Uterus (tissue), 4 donors: ENCODE measurements around the gene SBF2. TPM values are rescaled to one million over a fixed set of nuclear protein-coding genes. Genes with fewer than 3 reads are reported as not detected.

Experiments used
- DNase-seq, 2 donors: peaks; one replicate each; pipeline ENCODE4 v3.0.0-alpha.2; 2019 to 2020
- H3K27ac ChIP-seq, 2 donors: fragments of 200-600 bp; sonication (generic); 1 replicate in 1 of 2; 2 replicates in 1 of 2; pipeline ENCODE4 v1.5.1; 2016 to 2018
- H3K27me3 ChIP-seq, 2 donors: fragments of 200-600 bp; sonication (generic); one replicate each; pipeline ENCODE4 v1.5.1; 2018 to 2019; ENCODE audit warnings: control low read depth in 1 of 2
- H3K36me3 ChIP-seq, 2 donors: fragments of 200-600 bp; sonication (generic); one replicate each; pipeline ENCODE4 v1.5.1; 2019; ENCODE audit warnings: control low read depth in 1 of 2
- H3K4me1 ChIP-seq, 2 donors: fragments of 200-600 bp; sonication (generic); one replicate each; pipeline ENCODE4 v1.5.1; 2018 to 2019; ENCODE audit warnings: control low read depth in 1 of 2
- H3K4me3 ChIP-seq, 2 donors: fragments of 200-600 bp; sonication (generic); 1 replicate in 1 of 2; 2 replicates in 1 of 2; pipeline ENCODE4 v1.5.1; 2018 to 2019; ENCODE audit warnings: mild to moderate bottlenecking in 1 of 2
- H3K9me3 ChIP-seq, 2 donors: fragments of 200-600 bp; sonication (generic); one replicate each; pipeline ENCODE4 v1.5.1; 2019; ENCODE audit warnings: control low read depth in 1 of 2
- CTCF ChIP-seq, 4 experiments: fragments of 200-600 bp in 2 of 4; fragments of 450-650 bp in 2 of 4; sonication (generic) in 2 of 4; IDR thresholded peaks; one replicate each; pipeline ENCODE4 v1.5.1; 2016 to 2019; ENCODE audit warnings: antibody characterized with exemption in 4 of 4, mild to moderate bottlenecking in 2 of 4, moderate library complexity in 1 of 4
- POLR2A ChIP-seq, 2 donors: fragments of 450-650 bp; IDR thresholded peaks; one replicate each; pipeline ENCODE4 v1.6.1; 2016; ENCODE audit warnings: antibody characterized with exemption in 2 of 2, mild to moderate bottlenecking in 1 of 2, moderate library complexity in 1 of 2
- intact Hi-C: fragments of 100-400 bp; cut with DNase I; formaldehyde crosslinking; loops from one replicate; pipeline ENCODE4 v1.15.1; 2023; ENCODE audit warnings: low total_unique reads
- total RNA-seq, 4 donors: library from RNA; depleted of rRNA in 3 of 4; stranded (reverse); fragments of >200 nt in 3 of 4; gene quantifications; one replicate each; pipeline versions ENCODE4 v1.1.0 to v1.2.4, GENCODE V29; 2014 to 2023
- donor health status: DM: yes; HTN: yes; CAD: no.

SBF2 gene
- total RNA-seq, 4 donors from 2014 or later, result 45.0 to 202 (median 98.0) TPM

GRCh38 chr11:9858822-9859221, 435.2 kb downstream of the SBF2 start:
- Histone ChIP-seq H3K27ac (no peak overlapping the region), H3K4me1 (no peaks in the 10 kb centered on the region), H3K4me3 (no peak overlapping the region), H3K36me3 (no peaks in the 10 kb centered on the region), H3K27me3 (no peaks in the 10 kb centered on the region), H3K9me3 (no peaks in the 10 kb centered on the region)
- TF ChIP-seq CTCF (IDR thresholded peaks at IDR 0.05), result no peak
- TF ChIP-seq POLR2A (IDR thresholded peaks at IDR 0.05), result no peak
- no peak for DNase-seq
- intact Hi-C loops, result no loop called here

DNA sequence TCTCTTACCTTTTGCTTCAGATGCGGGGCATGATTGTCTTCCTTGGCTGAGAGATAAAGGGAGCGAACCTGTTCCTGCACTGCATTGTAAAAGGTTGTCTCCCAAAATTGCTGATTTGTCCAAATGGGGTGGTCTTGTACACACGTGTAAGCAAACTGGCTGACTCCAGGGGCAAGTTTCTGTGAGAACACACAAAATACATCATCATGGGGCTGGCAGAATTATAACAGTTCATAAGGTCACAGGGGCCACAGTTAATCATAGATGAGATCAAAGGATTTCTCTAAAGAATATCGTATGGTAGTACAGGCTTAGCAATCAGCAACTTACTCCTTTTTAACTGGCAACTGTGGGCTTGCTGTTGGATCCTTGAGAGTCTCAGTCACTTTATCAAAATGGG, 435.8 kb downstream of the SBF2 start:
- Histone ChIP-seq H3K4me3 (no peak overlapping the region), H3K27ac (no peak overlapping the region), H3K4me1 (no peaks in the 10 kb centered on the region), H3K9me3 (no peaks in the 10 kb centered on the region), H3K36me3 (no peaks in the 10 kb centered on the region), H3K27me3 (no peaks in the 10 kb centered on the region)
- no peak for DNase-seq
- TF ChIP-seq CTCF (IDR thresholded peaks at IDR 0.05) (no peak), POLR2A (IDR thresholded peaks at IDR 0.05) (no peak)
- intact Hi-C loops, result no loop called here

- H3K27me3 ChIP-seq, result no peaks in the 10 kb centered on the region
- no peak overlapping the region for H3K4me3 ChIP-seq
- no peaks in the 10 kb centered on the region for H3K9me3 ChIP-seq
- no peak for DNase-seq
- H3K27ac ChIP-seq, result no peak overlapping the region
- TF ChIP-seq POLR2A (IDR thresholded peaks at IDR 0.05), result no peak
- TF ChIP-seq CTCF (IDR thresholded peaks at IDR 0.05), result no peak
- no peaks in the 10 kb centered on the region for H3K4me1 ChIP-seq
- intact Hi-C loops, result no loop called here
- no peaks in the 10 kb centered on the region for H3K36me3 ChIP-seq
These were observed 438.3 kb downstream of the SBF2 start for GRCh38 chr11:9855579-9856287.

DNA sequence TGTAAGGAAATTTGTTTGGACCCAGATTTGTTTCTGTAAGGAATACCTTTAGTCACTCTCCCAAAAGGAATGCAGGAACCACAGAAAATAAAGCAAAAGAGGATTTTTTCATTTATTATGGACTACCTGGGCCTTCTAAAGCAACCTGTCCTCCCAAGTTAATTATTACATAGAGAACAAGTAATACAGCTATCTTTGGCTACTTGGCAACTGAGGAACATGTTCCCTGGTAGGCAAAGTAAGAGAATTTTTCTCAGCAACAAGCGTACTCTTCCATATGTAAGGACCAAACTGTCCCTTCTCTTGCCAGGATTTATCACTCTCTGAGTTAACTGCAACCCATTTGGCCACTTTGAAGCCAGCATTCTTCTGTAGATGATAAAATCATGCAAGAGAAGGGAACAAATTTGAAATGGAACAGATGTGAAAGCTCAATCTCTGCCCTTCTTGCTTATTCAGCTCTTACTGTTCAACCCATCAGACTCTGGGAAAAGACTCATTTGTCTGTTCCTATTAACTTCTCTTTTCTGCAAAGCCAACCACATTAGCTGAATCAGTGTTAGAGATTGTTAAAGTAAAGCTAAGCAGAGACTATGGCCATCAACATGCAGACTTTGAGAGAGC, 440.0 kb downstream of the SBF2 start:
- TF ChIP-seq CTCF (IDR thresholded peaks at IDR 0.05) (no peak), POLR2A (IDR thresholded peaks at IDR 0.05) (no peak)
- H3K27me3 ChIP-seq, result no peaks in the 10 kb centered on the region
- no peaks in the 10 kb centered on the region for H3K9me3 ChIP-seq
- no peak overlapping the region for H3K27ac ChIP-seq
- no peak for DNase-seq
- no peaks in the 10 kb centered on the region for H3K4me1 ChIP-seq
- intact Hi-C loops, result no loop called here
- H3K36me3 ChIP-seq, result no peaks in the 10 kb centered on the region
- no peak overlapping the region for H3K4me3 ChIP-seq

DNA sequence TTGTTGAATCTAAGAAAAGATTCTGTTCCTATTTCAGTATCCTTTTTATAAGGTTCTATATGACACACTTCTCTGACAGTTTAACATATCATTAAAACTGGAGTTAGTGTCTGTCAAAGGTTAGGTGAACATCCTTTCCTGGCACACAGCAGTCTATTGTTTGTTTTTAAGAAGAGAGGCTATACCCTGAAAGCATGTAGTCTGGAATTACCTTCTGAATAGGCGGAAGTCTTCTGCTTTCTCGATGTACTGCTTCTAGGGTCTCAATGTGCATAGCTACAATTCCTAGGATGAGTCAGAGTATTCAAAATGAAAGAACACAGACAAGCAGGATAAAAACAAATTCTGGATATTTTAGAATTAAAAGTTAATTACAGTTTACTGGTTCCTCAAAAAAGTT, 441.6 kb downstream of the SBF2 start:
- DNase-seq, result no peak
- no peaks in the 10 kb centered on the region for H3K36me3 ChIP-seq
- TF ChIP-seq CTCF (IDR thresholded peaks at IDR 0.05), result no peak
- TF ChIP-seq POLR2A (IDR thresholded peaks at IDR 0.05), result no peak

More for the DNA sequence above, 441.6 kb downstream of the SBF2 start:
- no peak overlapping the region for H3K27ac ChIP-seq
- H3K9me3 ChIP-seq, result no peaks in the 10 kb centered on the region
- intact Hi-C loops, result no loop called here
- no peaks in the 10 kb centered on the region for H3K27me3 ChIP-seq
- no peak overlapping the region for H3K4me3 ChIP-seq
- H3K4me1 ChIP-seq, result no peaks in the 10 kb centered on the region
